H9 (cell line): Measurements from ENCODE around the gene EVC. TPM values are rescaled to one million over a fixed set of nuclear protein-coding genes. Genes with fewer than 3 reads are reported as not detected.

ENCODE experiments used
- DNase-seq: peaks from one replicate; pipeline ENCODE4 v3.0.0-alpha.2; 2017
- H2AFZ ChIP-seq: one replicate; pipeline ENCODE4 v1.6.1; 2013; ENCODE audit warnings: mild to moderate bottlenecking, low read length, control low read depth, moderate library complexity
- H2AK5ac ChIP-seq: 2 replicates; pipeline ENCODE4 v1.6.1; 2013; ENCODE audit warnings: low read length, control low read depth, mixed read lengths; ENCODE audit not compliant: insufficient read length
- H2BK120ac ChIP-seq: one replicate; pipeline ENCODE4 v1.6.1; 2013; ENCODE audit warnings: low read depth, mild to moderate bottlenecking, low read length, control low read depth, inconsistent platforms; ENCODE audit not compliant: poor library complexity, severe bottlenecking
- H2BK12ac ChIP-seq: 2 replicates; pipeline ENCODE4 v1.6.1; 2013; ENCODE audit warnings: low read length, control low read depth, mixed read lengths, low read depth; ENCODE audit not compliant: insufficient read length
- H2BK15ac ChIP-seq: 2 replicates; pipeline ENCODE4 v1.6.1; 2013; ENCODE audit warnings: low read depth, low read length, control low read depth
- H2BK20ac ChIP-seq: one replicate; pipeline ENCODE4 v1.6.1; 2013; ENCODE audit warnings: low read depth, mild to moderate bottlenecking, low read length, control low read depth, inconsistent platforms; ENCODE audit not compliant: poor library complexity, severe bottlenecking
- H2BK5ac ChIP-seq: 2 replicates; pipeline ENCODE4 v1.6.1; 2013; ENCODE audit warnings: low read length, control low read depth, mixed read lengths; ENCODE audit not compliant: insufficient read length
- H3K14ac ChIP-seq: 2 replicates; pipeline ENCODE4 v1.6.1; 2013; ENCODE audit warnings: low read length, control low read depth; ENCODE audit not compliant: insufficient read depth
- H3K18ac ChIP-seq: 2 replicates; pipeline ENCODE4 v1.6.1; 2013; ENCODE audit warnings: low read depth, mild to moderate bottlenecking, mixed read lengths, low read length, control low read depth; ENCODE audit not compliant: insufficient read length
- H3K23ac ChIP-seq: 2 replicates; pipeline ENCODE4 v1.6.1; 2013; ENCODE audit warnings: low read length, control low read depth, mixed read lengths, low read depth; ENCODE audit not compliant: insufficient read length
- H3K23me2 ChIP-seq: 2 replicates; pipeline ENCODE4 v1.6.1; 2013; ENCODE audit warnings: low read depth, mild to moderate bottlenecking, mixed read lengths, low read length, control low read depth; ENCODE audit not compliant: insufficient read length, poor library complexity, severe bottlenecking
- H3K27ac ChIP-seq: 2 replicates; pipeline ENCODE4 v1.5.1; 2013; ENCODE audit warnings: low read length, control low read depth, mixed read lengths, low read depth; ENCODE audit not compliant: insufficient read length
- H3K27me3 ChIP-seq: 2 replicates; pipeline ENCODE4 v1.6.1; 2013; ENCODE audit warnings: low read length, control low read depth, inconsistent platforms; ENCODE audit not compliant: insufficient read depth
- H3K4ac ChIP-seq: 2 replicates; pipeline ENCODE4 v1.6.1; 2013; ENCODE audit warnings: low read depth, mild to moderate bottlenecking, control low read depth, inconsistent platforms, low read length, moderate library complexity
- H3K4me1 ChIP-seq: 2 replicates; pipeline ENCODE4 v1.6.1; 2013; ENCODE audit warnings: low read length, control low read depth, inconsistent platforms; ENCODE audit not compliant: insufficient read depth
- H3K4me2 ChIP-seq: 2 replicates; pipeline ENCODE4 v1.6.1; 2013; ENCODE audit warnings: low read length, control low read depth, mixed read lengths; ENCODE audit not compliant: insufficient read length, insufficient read depth
- H3K56ac ChIP-seq: 2 replicates; pipeline ENCODE4 v1.6.1; 2013; ENCODE audit warnings: low read depth, mild to moderate bottlenecking, mixed read lengths, low read length, control low read depth; ENCODE audit not compliant: insufficient read length
- H3K79me1 ChIP-seq: 2 replicates; pipeline ENCODE4 v1.6.1; 2013; ENCODE audit warnings: low read depth, mild to moderate bottlenecking, moderate library complexity, low read length, control low read depth, inconsistent platforms; ENCODE audit not compliant: insufficient read depth, poor library complexity, severe bottlenecking
- H3K79me2 ChIP-seq: 2 replicates; pipeline ENCODE4 v1.6.1; 2013; ENCODE audit warnings: low read length, control low read depth, inconsistent platforms; ENCODE audit not compliant: insufficient read depth
- H3K9ac ChIP-seq: 2 replicates; pipeline ENCODE4 v1.6.1; 2013; ENCODE audit warnings: low read length, control low read depth, mixed read lengths; ENCODE audit not compliant: insufficient read length; ENCODE audit errors: extremely low read depth
- H3K9me3 ChIP-seq: one replicate; pipeline ENCODE4 v1.6.1; 2013; ENCODE audit warnings: low read depth, low read length, inconsistent platforms; ENCODE audit not compliant: control insufficient read depth
- H3T11ph ChIP-seq: one replicate; pipeline ENCODE4 v1.6.1; 2013; ENCODE audit warnings: mild to moderate bottlenecking, low read length, control low read depth, inconsistent platforms
- H4K20me1 ChIP-seq: one replicate; pipeline ENCODE4 v1.6.1; 2013; ENCODE audit not compliant: control insufficient read depth, insufficient read length, insufficient read depth
- H4K5ac ChIP-seq: 2 replicates; pipeline ENCODE4 v1.6.1; 2013; ENCODE audit warnings: low read depth, mild to moderate bottlenecking, mixed read lengths, low read length, control low read depth; ENCODE audit not compliant: insufficient read length
- H4K8ac ChIP-seq: replicated peaks from 2 replicates; pipeline ENCODE4 v1.6.1; 2013; ENCODE audit warnings: low read length, control low read depth, mixed read lengths, low read depth; ENCODE audit not compliant: insufficient read length
- H4K91ac ChIP-seq: 2 replicates; pipeline ENCODE4 v1.6.1; 2013; ENCODE audit warnings: low read depth, mild to moderate bottlenecking, moderate library complexity, mixed read lengths, low read length, control low read depth; ENCODE audit not compliant: insufficient read length
- H3K27ac Mint-ChIP-seq, 3 experiments: 2 replicates in 2 of 3; 3 replicates in 1 of 3; pipeline ENCODE4 v1.8.0; 2020 to 2021; ENCODE audit warnings: mixed read lengths in 3 of 3, mild to moderate bottlenecking in 1 of 3, moderate library complexity in 1 of 3
- H3K27me3 Mint-ChIP-seq: 2 replicates; pipeline ENCODE4 v1.8.0; 2021; ENCODE audit warnings: low read depth, mild to moderate bottlenecking, moderate library complexity, mixed read lengths
- H3K36me3 Mint-ChIP-seq, 3 experiments: 2 replicates in 2 of 3; 3 replicates in 1 of 3; pipeline ENCODE4 v1.8.0; 2020 to 2021; ENCODE audit warnings: low read depth in 3 of 3, mixed read lengths in 3 of 3; ENCODE audit not compliant: insufficient read depth in 1 of 3
- H3K4me1 Mint-ChIP-seq, 2 experiments: 2 replicates each; pipeline ENCODE4 v1.8.0; 2020; ENCODE audit warnings: mixed read lengths in 2 of 2
- H3K4me3 Mint-ChIP-seq, 2 experiments: 2 replicates in 1 of 2; 3 replicates in 1 of 2; pipeline ENCODE4 v1.8.0; 2020 to 2021; ENCODE audit warnings: mild to moderate bottlenecking in 2 of 2, mixed read lengths in 2 of 2, moderate library complexity in 1 of 2
- H3K9me3 Mint-ChIP-seq, 2 experiments: 2 replicates in 1 of 2; 3 replicates in 1 of 2; pipeline ENCODE4 v1.8.0; 2020; ENCODE audit warnings: mild to moderate bottlenecking in 2 of 2, mixed read lengths in 2 of 2, moderate library complexity in 1 of 2
- CTCF ChIP-seq: fragments of 200-600 bp; sonication (generic); conservative IDR thresholded peaks from 3 replicates; pipeline ENCODE4 v1.8.0; 2021; ENCODE audit warnings: antibody characterized with exemption, mild to moderate bottlenecking
- WGBS: extraction: QIAGEN DNeasy Blood & Tissue Kit; methylation state at CpG from one replicate; pipeline ENCODE4 v1.1.7; 2013; ENCODE audit warnings: missing lambda C conversion rate, low lambda C conversion rate, mixed read lengths; ENCODE audit not compliant: insufficient read length; ENCODE audit errors: extremely low coverage; 5-methylcytosine and 5-hydroxymethylcytosine counted together
- total RNA-seq: library from RNA; stranded (reverse); gene quantifications from 2 replicates; pipeline ENCODE4 v1.2.1, GENCODE V29; 2021

The EVC gene
- total RNA-seq, 1 experiment from 2014 or later = 10.1 TPM

GRCh38 chr4:5809216-5809776 is 98.3 kb downstream of the EVC start:
- H3K18ac ChIP-seq = no peak overlapping the region
- H2BK5ac ChIP-seq = no peak overlapping the region
- Mint-ChIP-seq H3K4me1 (peaks cover 0 to 4% of the 10 kb centered on the region in 2 experiments; a peak in 2 of 4 replicates), H3K9me3 (no peaks in the 10 kb centered on the region), H3K27ac (no peak overlapping the region; a peak in 1 of 7 replicates), H3K4me3 (no peak overlapping the region), H3K27me3 (no peaks in the 10 kb centered on the region), H3K36me3 (peaks cover 28 to 65% (median 62%) of the 10 kb centered on the region in 3 experiments; a peak in 6 of 7 replicates)
- no peak overlapping the region for H3K4ac ChIP-seq
- no peaks in the 10 kb centered on the region for H4K20me1 ChIP-seq
- H3K27ac ChIP-seq = no peak overlapping the region
- H3K79me1 ChIP-seq = no peaks in the 10 kb centered on the region
- no peak overlapping the region for H3K9ac ChIP-seq
- no CpG with 5 or more reads among the region's 12 CpGs for WGBS
- H2BK12ac ChIP-seq = no peak overlapping the region
- H3K9me3 ChIP-seq = no peaks in the 10 kb centered on the region
- H3T11ph ChIP-seq = no peak overlapping the region
- H2AK5ac ChIP-seq = no peak overlapping the region
- H3K23ac ChIP-seq = no peak overlapping the region
- no peak overlapping the region for H2AFZ ChIP-seq
- no peak overlapping the region for H3K56ac ChIP-seq
- no peak overlapping the region for H4K8ac ChIP-seq
- no peaks in the 10 kb centered on the region for H3K79me2 ChIP-seq
- no peaks in the 10 kb centered on the region for H3K4me1 ChIP-seq
- no peak for DNase-seq
- no peak overlapping the region for H2BK120ac ChIP-seq
- no peak overlapping the region for H4K91ac ChIP-seq
- H3K14ac ChIP-seq = no peak overlapping the region
- no peaks in the 10 kb centered on the region for H3K23me2 ChIP-seq
- H2BK15ac ChIP-seq = no peak overlapping the region
- TF ChIP-seq CTCF = no peak
- no peak overlapping the region for H3K4me2 ChIP-seq
- no peak overlapping the region for H2BK20ac ChIP-seq
- H4K5ac ChIP-seq = no peak overlapping the region
- no peaks in the 10 kb centered on the region for H3K27me3 ChIP-seq
